Measurements from ENCODE around the gene ASXL2.
A peak's percentile ranks its signal among the peaks of the same experiment; 100 is the strongest.

Gene ASXL2

DNA sequence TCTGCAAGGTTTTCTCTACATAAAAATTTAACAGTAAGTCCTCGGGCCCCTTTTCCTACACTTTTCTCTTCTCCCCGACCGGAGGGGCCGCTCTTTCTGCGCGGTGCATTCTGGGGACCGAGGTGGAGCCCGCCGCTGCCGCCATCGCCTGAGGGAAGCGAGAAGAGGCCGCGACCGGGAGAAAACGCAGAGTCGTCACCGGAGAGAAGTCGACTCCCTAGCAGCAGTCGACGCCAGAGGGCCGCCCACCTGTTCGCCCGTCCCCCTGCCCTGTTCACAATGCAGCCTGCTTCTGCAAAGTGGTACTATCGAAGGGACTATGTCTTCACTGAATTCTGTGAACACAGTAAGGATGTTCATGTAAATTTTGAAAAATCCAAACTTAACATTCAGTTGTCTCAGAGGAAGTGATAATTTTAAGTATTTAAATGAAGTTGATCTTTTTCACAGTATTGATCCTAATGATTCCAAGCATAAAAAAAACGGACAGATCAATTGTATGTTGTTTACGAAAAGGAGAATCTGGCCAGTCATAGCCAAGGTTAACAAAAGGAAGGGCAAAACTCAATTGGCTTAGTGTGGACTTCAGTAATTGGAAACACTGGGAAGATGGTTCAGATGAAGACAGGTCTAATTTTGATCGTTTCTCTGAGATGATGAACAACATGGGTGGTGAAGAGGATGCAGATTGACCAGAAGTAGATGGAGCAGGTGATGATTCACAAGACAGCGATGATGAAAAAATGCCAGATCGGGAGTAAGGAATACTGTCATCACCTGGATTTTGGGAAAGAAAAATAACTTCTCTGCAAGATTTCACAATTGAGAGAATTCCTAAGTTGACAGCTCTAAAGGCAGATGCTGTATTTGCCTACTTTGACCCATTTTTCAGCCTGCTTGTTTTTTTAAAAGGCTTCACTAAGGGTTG is 55.8 kb downstream of the ASXL2 start:
- ATAC-seq = no peak
- no peak for TF ChIP-seq ZFP3 (CRISPR knock-in tag; IDR thresholded peaks at IDR 0.05)
- TF ChIP-seq, protein P1, sequence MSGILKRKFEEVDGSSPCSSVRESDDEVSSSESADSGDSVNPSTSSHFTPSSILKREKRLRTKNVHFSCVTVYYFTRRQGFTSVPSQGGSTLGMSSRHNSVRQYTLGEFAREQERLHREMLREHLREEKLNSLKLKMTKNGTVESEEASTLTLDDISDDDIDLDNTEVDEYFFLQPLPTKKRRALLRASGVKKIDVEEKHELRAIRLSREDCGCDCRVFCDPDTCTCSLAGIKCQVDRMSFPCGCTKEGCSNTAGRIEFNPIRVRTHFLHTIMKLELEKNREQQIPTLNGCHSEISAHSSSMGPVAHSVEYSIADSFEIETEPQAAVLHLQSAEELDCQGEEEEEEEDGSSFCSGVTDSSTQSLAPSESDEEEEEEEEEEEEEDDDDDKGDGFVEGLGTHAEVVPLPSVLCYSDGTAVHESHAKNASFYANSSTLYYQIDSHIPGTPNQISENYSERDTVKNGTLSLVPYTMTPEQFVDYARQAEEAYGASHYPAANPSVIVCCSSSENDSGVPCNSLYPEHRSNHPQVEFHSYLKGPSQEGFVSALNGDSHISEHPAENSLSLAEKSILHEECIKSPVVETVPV (CRISPR knock-in tag; IDR thresholded peaks at IDR 0.05) = no peak
- TF ChIP-seq ISL1 (CRISPR knock-in tag; IDR thresholded peaks at IDR 0.05) = peak; percentile 10; the same call in 1 of the 2 replicates

DNA sequence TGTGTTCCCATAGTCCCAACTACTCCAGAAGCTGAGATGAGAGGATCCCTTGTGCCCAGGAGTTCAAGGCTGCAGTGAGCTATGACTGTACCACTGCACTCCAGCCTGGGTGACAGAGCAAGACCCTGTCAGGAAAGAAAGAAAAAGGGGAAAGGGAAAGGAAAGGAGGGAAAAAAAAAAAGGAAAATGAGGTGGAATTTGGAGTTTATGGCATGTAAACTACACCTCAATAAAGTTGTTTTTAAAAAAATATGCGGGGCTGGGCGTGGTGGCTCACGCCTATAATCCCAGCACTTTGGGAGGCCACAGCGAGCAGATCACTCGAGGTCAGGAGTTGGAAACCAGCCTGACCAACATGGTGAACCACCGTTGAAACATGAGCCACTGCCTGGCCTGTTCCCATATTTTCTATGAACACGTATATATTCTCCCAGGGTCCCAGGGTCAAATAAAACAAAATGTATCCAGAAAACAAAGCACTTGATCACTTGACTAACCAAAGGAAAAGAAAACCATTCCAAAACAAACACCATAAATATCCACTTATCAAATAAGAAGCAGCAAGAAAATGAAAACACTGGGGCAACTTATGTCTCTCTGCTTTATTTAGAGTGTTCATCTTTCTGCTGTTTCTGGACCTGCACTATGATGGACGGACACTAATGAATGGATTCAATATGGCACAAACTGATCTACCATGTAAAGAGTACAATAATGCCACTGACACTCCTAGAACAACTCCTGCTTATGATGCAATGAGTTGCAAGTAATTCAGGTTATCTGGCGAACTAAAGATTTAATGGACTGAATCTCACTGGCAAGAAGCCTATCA is 56.8 kb downstream of the ASXL2 start:
- TF ChIP-seq ISL1 (CRISPR knock-in tag; IDR thresholded peaks at IDR 0.05) (0 out of 2 replicates have a peak, but pooled peaks have one; percentile 12), OSR1 (CRISPR knock-in tag; IDR thresholded peaks at IDR 0.05) (no peak)
- no peak for ATAC-seq

DNA sequence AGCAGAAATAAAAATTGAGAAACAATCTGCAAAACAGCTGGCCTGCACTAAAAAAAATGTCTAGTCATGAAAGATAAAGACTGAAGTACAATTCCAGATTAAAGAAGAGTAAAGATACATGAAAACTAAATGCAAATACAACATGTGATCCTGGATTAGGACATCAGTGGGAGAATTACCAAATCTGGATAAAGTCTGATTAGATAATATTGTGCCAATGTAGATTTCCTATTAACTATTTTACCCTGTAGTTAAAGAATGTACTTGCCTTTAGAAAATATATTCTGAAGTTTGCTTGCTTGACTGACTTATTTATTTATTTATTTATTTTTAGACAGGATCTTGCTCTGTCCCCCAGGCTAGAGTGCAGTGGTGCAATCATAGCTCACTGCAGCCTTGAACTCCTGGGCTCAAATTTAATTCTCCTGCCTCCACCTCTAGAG is 58.7 kb downstream of the ASXL2 start:
- TF ChIP-seq ZNF70 (CRISPR knock-in tag; IDR thresholded peaks at IDR 0.05) (no peak), ZFP3 (CRISPR knock-in tag; IDR thresholded peaks at IDR 0.05) (no peak), ZNF8 (CRISPR knock-in tag; IDR thresholded peaks at IDR 0.05) (no peak), TOX (CRISPR knock-in tag; IDR thresholded peaks at IDR 0.05; ENCODE audit: borderline replicate concordance) (no peak), ISL1 (CRISPR knock-in tag; IDR thresholded peaks at IDR 0.05) (no peak), BACH2 (CRISPR knock-in tag; IDR thresholded peaks at IDR 0.05; ENCODE audit: borderline replicate concordance) (no peak), OSR1 (CRISPR knock-in tag; IDR thresholded peaks at IDR 0.05) (no peak), RARB (CRISPR knock-in tag; IDR thresholded peaks at IDR 0.05) (no peak), ZFP30 (CRISPR knock-in tag; IDR thresholded peaks at IDR 0.05) (no peak), ZNF565 (CRISPR knock-in tag; conservative IDR thresholded peaks at IDR 0.05; ENCODE audit: low read depth) (no peak), ARNTL (CRISPR knock-in tag; IDR thresholded peaks at IDR 0.05; ENCODE audit: borderline replicate concordance, low read depth) (no peak)
- TF ChIP-seq, protein P1 (CRISPR knock-in tag; IDR thresholded peaks at IDR 0.05) = no peak
- TF ChIP-seq, protein P2, sequence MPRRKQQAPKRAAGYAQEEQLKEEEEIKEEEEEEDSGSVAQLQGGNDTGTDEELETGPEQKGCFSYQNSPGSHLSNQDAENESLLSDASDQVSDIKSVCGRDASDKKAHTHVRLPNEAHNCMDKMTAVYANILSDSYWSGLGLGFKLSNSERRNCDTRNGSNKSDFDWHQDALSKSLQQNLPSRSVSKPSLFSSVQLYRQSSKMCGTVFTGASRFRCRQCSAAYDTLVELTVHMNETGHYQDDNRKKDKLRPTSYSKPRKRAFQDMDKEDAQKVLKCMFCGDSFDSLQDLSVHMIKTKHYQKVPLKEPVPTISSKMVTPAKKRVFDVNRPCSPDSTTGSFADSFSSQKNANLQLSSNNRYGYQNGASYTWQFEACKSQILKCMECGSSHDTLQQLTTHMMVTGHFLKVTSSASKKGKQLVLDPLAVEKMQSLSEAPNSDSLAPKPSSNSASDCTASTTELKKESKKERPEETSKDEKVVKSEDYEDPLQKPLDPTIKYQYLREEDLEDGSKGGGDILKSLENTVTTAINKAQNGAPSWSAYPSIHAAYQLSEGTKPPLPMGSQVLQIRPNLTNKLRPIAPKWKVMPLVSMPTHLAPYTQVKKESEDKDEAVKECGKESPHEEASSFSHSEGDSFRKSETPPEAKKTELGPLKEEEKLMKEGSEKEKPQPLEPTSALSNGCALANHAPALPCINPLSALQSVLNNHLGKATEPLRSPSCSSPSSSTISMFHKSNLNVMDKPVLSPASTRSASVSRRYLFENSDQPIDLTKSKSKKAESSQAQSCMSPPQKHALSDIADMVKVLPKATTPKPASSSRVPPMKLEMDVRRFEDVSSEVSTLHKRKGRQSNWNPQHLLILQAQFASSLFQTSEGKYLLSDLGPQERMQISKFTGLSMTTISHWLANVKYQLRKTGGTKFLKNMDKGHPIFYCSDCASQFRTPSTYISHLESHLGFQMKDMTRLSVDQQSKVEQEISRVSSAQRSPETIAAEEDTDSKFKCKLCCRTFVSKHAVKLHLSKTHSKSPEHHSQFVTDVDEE (CRISPR knock-in tag; IDR thresholded peaks at IDR 0.05) = no peak
- ATAC-seq = no peak

DNA sequence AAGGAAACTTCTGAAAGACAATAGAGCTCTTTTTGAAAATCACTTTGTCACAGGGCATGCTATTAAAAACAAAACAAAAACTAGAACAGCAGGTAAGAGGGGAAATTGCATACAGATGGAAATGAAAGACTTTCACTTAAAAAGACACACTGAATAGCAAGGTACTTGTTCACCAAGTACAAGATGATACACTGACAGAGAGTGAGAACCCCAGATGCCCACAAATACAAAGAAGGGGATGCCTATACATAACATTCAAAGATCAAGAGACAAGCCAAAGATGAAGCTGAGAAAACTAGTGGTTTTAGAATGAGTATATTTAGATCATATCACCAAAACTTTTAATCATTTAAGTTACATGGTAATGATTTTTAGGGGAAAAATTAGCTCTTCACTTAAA is 60.7 kb downstream of the ASXL2 start:
- ATAC-seq = no peak
- TF ChIP-seq TCF4 (CRISPR knock-in tag; IDR thresholded peaks at IDR 0.05; ENCODE audit: borderline replicate concordance) = no peak
- TF ChIP-seq ARNTL (CRISPR knock-in tag; IDR thresholded peaks at IDR 0.05; ENCODE audit: borderline replicate concordance, low read depth) = no peak
- TF ChIP-seq ZFP30 (CRISPR knock-in tag; IDR thresholded peaks at IDR 0.05) = no peak

DNA sequence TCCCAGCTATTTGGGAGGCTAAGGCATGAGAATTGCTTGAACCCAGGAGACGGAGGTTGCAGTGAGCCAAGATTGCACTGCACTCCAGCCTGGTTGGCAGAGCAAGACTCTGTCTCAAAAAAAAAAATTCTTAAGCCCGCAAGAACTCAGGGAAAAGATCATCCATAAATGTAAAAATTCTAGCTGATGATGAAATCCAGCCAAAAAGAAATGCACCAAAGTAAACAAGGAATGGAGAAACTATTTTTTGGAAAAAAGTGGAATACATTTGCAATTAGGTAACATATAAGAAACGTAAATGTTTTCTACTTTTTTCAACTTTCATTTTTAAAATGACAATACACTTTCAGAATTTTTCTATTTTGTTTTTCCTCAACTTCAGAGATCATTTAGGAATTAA is 61.3 kb downstream of the ASXL2 start:
- ATAC-seq = no peak
- TF ChIP-seq ARNTL (CRISPR knock-in tag; IDR thresholded peaks at IDR 0.05; ENCODE audit: borderline replicate concordance, low read depth) (no peak), ZNF565 (CRISPR knock-in tag; conservative IDR thresholded peaks at IDR 0.05; ENCODE audit: low read depth) (no peak), PPARA (CRISPR knock-in tag; IDR thresholded peaks at IDR 0.05; ENCODE audit: borderline replicate concordance) (no peak), ZFP30 (CRISPR knock-in tag; IDR thresholded peaks at IDR 0.05) (no peak), TCF4 (CRISPR knock-in tag; IDR thresholded peaks at IDR 0.05; ENCODE audit: borderline replicate concordance) (no peak), ZNF8 (CRISPR knock-in tag; IDR thresholded peaks at IDR 0.05) (no peak), ISL1 (CRISPR knock-in tag; IDR thresholded peaks at IDR 0.05) (no peak)
- TF ChIP-seq, protein P3, sequence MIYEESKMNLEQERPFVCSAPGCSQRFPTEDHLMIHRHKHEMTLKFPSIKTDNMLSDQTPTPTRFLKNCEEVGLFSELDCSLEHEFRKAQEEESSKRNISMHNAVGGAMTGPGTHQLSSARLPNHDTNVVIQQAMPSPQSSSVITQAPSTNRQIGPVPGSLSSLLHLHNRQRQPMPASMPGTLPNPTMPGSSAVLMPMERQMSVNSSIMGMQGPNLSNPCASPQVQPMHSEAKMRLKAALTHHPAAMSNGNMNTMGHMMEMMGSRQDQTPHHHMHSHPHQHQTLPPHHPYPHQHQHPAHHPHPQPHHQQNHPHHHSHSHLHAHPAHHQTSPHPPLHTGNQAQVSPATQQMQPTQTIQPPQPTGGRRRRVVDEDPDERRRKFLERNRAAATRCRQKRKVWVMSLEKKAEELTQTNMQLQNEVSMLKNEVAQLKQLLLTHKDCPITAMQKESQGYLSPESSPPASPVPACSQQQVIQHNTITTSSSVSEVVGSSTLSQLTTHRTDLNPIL (CRISPR knock-in tag; IDR thresholded peaks at IDR 0.05; ENCODE audit: low read depth) = no peak
- TF ChIP-seq, protein P2 (CRISPR knock-in tag; IDR thresholded peaks at IDR 0.05) = no peak
- TF ChIP-seq, protein P1 (CRISPR knock-in tag; IDR thresholded peaks at IDR 0.05) = no peak

Measured in SK-N-SH treated with all-trans-retinoic acid at 6 μM for 48 hours (cell line).